NCI-H2227 treated with DMSO at 0.1 percent for 48 hours (cell line): ENCODE measurements around the gene POLG2.
A peak's percentile ranks its signal among the peaks of the same experiment; 100 is the strongest.
"Not testable (repeated sequence)": the region's sequence is repeated elsewhere in the genome, so short reads cannot be mapped to it uniquely, and the experiment has no call there.

Experiments
- DNase-seq: peaks from one replicate; lab custom pipeline; 2025; lab: John Stamatoyannopoulos, UW

POLG2 gene

GRCh38 chr17:64505340-64506200 is 8.7 kb upstream of the POLG2 start:
- peak; percentile 86 for DNase-seq

GRCh38 chr17:64504769-64505339 is 8.0 kb upstream of the POLG2 start:
- no peak for DNase-seq

GRCh38 chr17:64503821-64504768 is 7.2 kb upstream of the POLG2 start:
- no peak for DNase-seq

- DNase-seq, result no peak
Measured at GRCh38 chr17:64503341-64503740, 6.5 kb upstream of the POLG2 start.

GRCh38 chr17:64502809-64503208 is 6.0 kb upstream of the POLG2 start:
- no peak for DNase-seq

- DNase-seq, result no peak
Measured at GRCh38 chr17:64502021-64502420, 5.2 kb upstream of the POLG2 start.

GRCh38 chr17:64500862-64501765 is 4.3 kb upstream of the POLG2 start:
- DNase-seq, result no peak

GRCh38 chr17:64500487-64500859 is 3.6 kb upstream of the POLG2 start:
- no peak for DNase-seq

GRCh38 chr17:64499805-64500486 is 3.1 kb upstream of the POLG2 start:
- no peak for DNase-seq

- DNase-seq, result no peak
Measured at GRCh38 chr17:64498308-64499203, 1.7 kb upstream of the POLG2 start.

- no peak for DNase-seq
Measured at GRCh38 chr17:64497565-64498035, 746 bp upstream of the POLG2 start.

- no peak for DNase-seq
Measured at GRCh38 chr17:64496348-64496785, 487 bp downstream of the POLG2 start.

GRCh38 chr17:64495300-64495699 is 1.6 kb downstream of the POLG2 start:
- not testable (repeated sequence) for DNase-seq

- no peak for DNase-seq
Measured at GRCh38 chr17:64494121-64494520, 2.7 kb downstream of the POLG2 start.

- no peak for DNase-seq
Measured at GRCh38 chr17:64492481-64493109, 4.3 kb downstream of the POLG2 start.

- DNase-seq, result no peak
Measured at GRCh38 chr17:64491994-64492393, 4.9 kb downstream of the POLG2 start.

GRCh38 chr17:64491034-64491860 is 5.6 kb downstream of the POLG2 start:
- no peak for DNase-seq

- DNase-seq, result no peak
Measured at GRCh38 chr17:64488301-64488700, 8.6 kb downstream of the POLG2 start.
